GM12878 (cell line): ENCODE data around the gene CTNNBL1. TPM values are rescaled to one million over a fixed set of nuclear protein-coding genes. Genes with fewer than 3 reads are reported as not detected.

ENCODE experiments used
- ATAC-seq: fragments of 200-7000 bp; cut with Tn5 transposase; 3 replicates; pipeline ENCODE4 v1.9.1; 2020; ENCODE audit warnings: mild to moderate bottlenecking, moderate library complexity
- BruUV-seq: library from RNA; stranded (reverse); fragments of 400-500 nt; replicated peaks from 2 replicates; lab custom pipeline; 2021; lab: Mats Ljungman, UMichigan
- CTCF ChIA-PET: fragments of 300-600 bp; sonication (Branson Sonifier 250); formaldehyde crosslinking; extraction: SDS; loops from one replicate; lab custom pipeline; 2021; ENCODE audit warnings: inconsistent platforms; lab: Yijun Ruan, JAX
- POLR2A ChIA-PET: fragments of 350-600 bp; formaldehyde crosslinking; extraction: SDS; loops from one replicate; lab custom pipeline; 2021; ENCODE audit warnings: inconsistent platforms; lab: Charles Lee
- RAD21 ChIA-PET: fragments of 300-600 bp; sonication (Branson Sonifier 250); formaldehyde crosslinking; loops from one replicate; lab custom pipeline; 2023; ENCODE audit warnings: antibody characterized with exemption; ENCODE audit not compliant: unreplicated experiment; lab: Charles Lee
- SMC1A ChIA-PET: fragments of 300-600 bp; sonication (Branson Sonifier 250); formaldehyde crosslinking; loops from one replicate; lab custom pipeline; 2023; ENCODE audit not compliant: unreplicated experiment, uncharacterized antibody; lab: Charles Lee
- DNase-seq: peaks from one replicate; pipeline ENCODE4 v3.0.0-alpha.2; 2011; ENCODE audit warnings: low read depth, low spot score
- FAIRE-seq: peaks from 3 replicates; lab custom pipeline; 2011; peaks lifted over from hg19 to GRCh38; lab: Jason Lieb, UNC
- H2AFZ ChIP-seq: 2 replicates; pipeline ENCODE4 v1.6.0; 2011; ENCODE audit warnings: low read depth, low read length, control low read depth; ENCODE audit not compliant: control insufficient read depth
- H3K27ac ChIP-seq: 2 replicates; pipeline ENCODE4 v1.5.1; 2011; ENCODE audit warnings: control low read depth; ENCODE audit not compliant: control insufficient read depth, insufficient read depth
- H3K27me3 ChIP-seq, 2 experiments: replicated peaks in 1 of 2; 2 replicates each; pipeline versions ENCODE4 v1.6.0 to v1.6.1; 2011; ENCODE audit warnings: low read length in 1 of 2; ENCODE audit not compliant: control insufficient read depth in 2 of 2, insufficient read depth in 2 of 2
- H3K36me3 ChIP-seq, 2 experiments: 2 replicates each; pipeline ENCODE4 v1.5.1; 2011; ENCODE audit warnings: low read length in 1 of 2; ENCODE audit not compliant: control insufficient read depth in 2 of 2, insufficient read depth in 2 of 2
- H3K4me1 ChIP-seq: 2 replicates; pipeline ENCODE4 v1.6.1; 2011; ENCODE audit warnings: mild to moderate bottlenecking, low read length, moderate library complexity, mixed read lengths; ENCODE audit not compliant: control insufficient read depth, insufficient read depth
- H3K4me2 ChIP-seq: 2 replicates; pipeline ENCODE4 v1.6.0; 2011; ENCODE audit warnings: control low read depth; ENCODE audit not compliant: control insufficient read depth, insufficient read depth
- H3K4me3 ChIP-seq: fragments of 200-600 bp; sonication (generic); 2 replicates; pipeline ENCODE4 v1.5.1; 2016
- H3K79me2 ChIP-seq: 2 replicates; pipeline ENCODE4 v1.6.0; 2011; ENCODE audit warnings: low read length; ENCODE audit not compliant: control insufficient read depth, insufficient read depth
- H3K9ac ChIP-seq: 2 replicates; pipeline ENCODE4 v1.8.0; 2011; ENCODE audit warnings: low read length, control low read depth, mixed read lengths; ENCODE audit not compliant: control insufficient read depth, insufficient read depth
- H3K9me3 ChIP-seq: replicated peaks from 3 replicates; pipeline ENCODE4 v1.5.1; 2011; ENCODE audit warnings: mild to moderate bottlenecking, low read length; ENCODE audit not compliant: control insufficient read depth, insufficient read depth
- H4K20me1 ChIP-seq: 2 replicates; pipeline ENCODE4 v1.6.0; 2011; ENCODE audit not compliant: control insufficient read depth, insufficient read depth
- ATF3 ChIP-seq: IDR thresholded peaks from 2 replicates; pipeline ENCODE4 v1.6.1; 2011; ENCODE audit warnings: low read depth, mild to moderate bottlenecking, low read length, moderate library complexity, borderline replicate concordance; ENCODE audit errors: extremely low read depth
- CHD4 ChIP-seq: fragments of 200-600 bp; sonication (generic); IDR thresholded peaks from 2 replicates; pipeline ENCODE4 v1.6.1; 2016; ENCODE audit warnings: mild to moderate bottlenecking
- EGR1 ChIP-seq, 2 experiments: IDR thresholded peaks; 1 replicate in 1 of 2; 2 replicates in 1 of 2; pipeline ENCODE4 v1.6.1; 2011 to 2012; ENCODE audit warnings: low read depth in 2 of 2, low read length in 2 of 2, borderline replicate concordance in 1 of 2, mild to moderate bottlenecking in 1 of 2, moderate library complexity in 1 of 2
- HCFC1 ChIP-seq: fragments of 150-350 bp; IDR thresholded peaks from 2 replicates; pipeline ENCODE4 v1.6.1; 2014; ENCODE audit warnings: low read length
- ZBTB33 ChIP-seq: fragments of 450-650 bp; IDR thresholded peaks from 2 replicates; pipeline ENCODE4 v1.6.1; 2017; ENCODE audit warnings: mild to moderate bottlenecking
- ZNF592 ChIP-seq: fragments of 450-650 bp; IDR thresholded peaks from 2 replicates; pipeline ENCODE4 v1.6.1; 2017; ENCODE audit warnings: mild to moderate bottlenecking, moderate library complexity
- WGBS: methylation state at CpG from one replicate; pipeline ENCODE4 v1.1.6; 2016; ENCODE audit warnings: low lambda C conversion rate; ENCODE audit not compliant: insufficient replicate concordance, insufficient coverage; ENCODE audit errors: missing lambda C conversion rate; 5-methylcytosine and 5-hydroxymethylcytosine counted together
- in situ Hi-C: fragments of 300-500 bp; cut with MboI; formaldehyde crosslinking; loops from 9 replicates; pipeline ENCODE4 v1.14.3; 2018; ENCODE audit warnings: mixed read lengths
- intact Hi-C: fragments of 100-400 bp; cut with micrococcal nuclease; formaldehyde crosslinking; loops from one replicate; pipeline ENCODE4 v1.14.2; 2022; ENCODE audit not compliant: unreplicated experiment
- polyA plus RNA-seq, 11 experiments: library from polyadenylated mRNA; depleted of rRNA in 4 of 11; unstranded in 6 of 11; stranded (reverse) in 5 of 11; fragments of >200 nt; fragmentation: Nextera tagmentation in 4 of 11; fragmentation: Illumina TruSeq in 1 of 11; extraction: Ambion mirVana in 4 of 11; extraction: Trizol in 1 of 11; gene quantifications; 1 replicate in 1 of 11; 2 replicates in 10 of 11; pipeline versions ENCODE4 v1.2.1 to v1.2.3, GENCODE V29; 2011 to 2016; ENCODE audit warnings: inconsistent platforms in 2 of 11, missing spikeins in 2 of 11, low read depth in 1 of 11
- total RNA-seq, 4 experiments: library from RNA; depleted of rRNA in 3 of 4; stranded (reverse); fragments of >200 nt in 3 of 4; fragmentation: Illumina TruSeq in 1 of 4; extraction: Trizol in 1 of 4; gene quantifications; 2 replicates each; pipeline versions ENCODE4 v1.2.1 to v1.2.3, GENCODE V29; 2013 to 2021

CTNNBL1 gene
- total and polyA plus RNA-seq, 10 of the 15 experiments (the other 5 are each of a cell fraction or from before 2014, with no cell fraction given) = 43.1 to 102 (median 67.8) TPM

GRCh38 chr20:37726971-37727956 is 33.4 kb downstream of the CTNNBL1 start:
- FAIRE-seq = no peak

More at GRCh38 chr20:37726971-37727956, 33.4 kb downstream of the CTNNBL1 start:
- ChIA-PET POLR2A (interaction anchor here (0.6 kb wide), 1 partner anchor 672 kb away, joined by 3 read pairs; no protein-coding TSS in a partner anchor), RAD21 (interaction anchor here (0.5 to 1.3 kb wide), 5 partner anchors 8 to 345 kb away, joined by 3 read pairs; no protein-coding TSS in a partner anchor)
- 96% methylated on average over 7 of the region's 7 CpGs for WGBS
- no peaks in the 10 kb centered on the region for H4K20me1 ChIP-seq
- in situ Hi-C loops = no loop called here
- H3K9me3 ChIP-seq = no peaks in the 10 kb centered on the region
- H3K4me3 ChIP-seq = no peak overlapping the region
- TF ChIP-seq HCFC1 = no peak
- TF ChIP-seq ZNF592 = no peak
- TF ChIP-seq CHD4 = no peak
- no peak for TF ChIP-seq EGR1 (IDR thresholded peaks at IDR 0.05; ENCODE audit: borderline replicate concordance in 1 of 2, low read depth in 2 of 2, low read length in 2 of 2)
- TF ChIP-seq ATF3 = no peak
- no peak for TF ChIP-seq ZBTB33
- TF ChIP-seq, all 136 proteins: peak for 0
- no peaks in the 10 kb centered on the region; the same call in 1 of the 2 replicates for H3K4me1 ChIP-seq
- no peak overlapping the region for H3K9ac ChIP-seq
- H3K79me2 ChIP-seq = peaks cover 6% of the 10 kb centered on the region
- CTCF ChIA-PET = interaction anchor here (2.2 kb wide), 1 partner anchor 8 kb away, joined by 9 read pairs; no protein-coding TSS in a partner anchor
- BruUV-seq = no TSS peak
- no peaks in the 10 kb centered on the region for H3K27me3 ChIP-seq
- DNase-seq = no peak
- H3K4me2 ChIP-seq = no peak overlapping the region
- ATAC-seq = peak; percentile 34
- H2AFZ ChIP-seq = no peak overlapping the region
- H3K36me3 ChIP-seq = no peaks in the 10 kb centered on the region; a peak in 1 of 4 replicates
- SMC1A ChIA-PET = interaction anchor here (0.9 to 1.8 kb wide), 8 partner anchors 11 to 271 kb away, joined by 3 to 8 read pairs (median 3); no protein-coding TSS in a partner anchor
- H3K27ac ChIP-seq = no peak overlapping the region
- intact Hi-C loops = no loop called here
